Smooth muscle cell of bladder (primary cell): ENCODE results near the gene LRRC58. TPM values are rescaled to one million over a fixed set of nuclear protein-coding genes. Genes with fewer than 3 reads are reported as not detected.

Experiments
- total RNA-seq: library from RNA; depleted of rRNA; stranded (reverse); fragments of >200 nt; gene quantifications from 2 replicates; pipeline ENCODE4 v1.2.3, GENCODE V29; 2014

The LRRC58 gene
- 14.2 and 18.2 TPM in 2 replicates for total RNA-seq

DNA sequence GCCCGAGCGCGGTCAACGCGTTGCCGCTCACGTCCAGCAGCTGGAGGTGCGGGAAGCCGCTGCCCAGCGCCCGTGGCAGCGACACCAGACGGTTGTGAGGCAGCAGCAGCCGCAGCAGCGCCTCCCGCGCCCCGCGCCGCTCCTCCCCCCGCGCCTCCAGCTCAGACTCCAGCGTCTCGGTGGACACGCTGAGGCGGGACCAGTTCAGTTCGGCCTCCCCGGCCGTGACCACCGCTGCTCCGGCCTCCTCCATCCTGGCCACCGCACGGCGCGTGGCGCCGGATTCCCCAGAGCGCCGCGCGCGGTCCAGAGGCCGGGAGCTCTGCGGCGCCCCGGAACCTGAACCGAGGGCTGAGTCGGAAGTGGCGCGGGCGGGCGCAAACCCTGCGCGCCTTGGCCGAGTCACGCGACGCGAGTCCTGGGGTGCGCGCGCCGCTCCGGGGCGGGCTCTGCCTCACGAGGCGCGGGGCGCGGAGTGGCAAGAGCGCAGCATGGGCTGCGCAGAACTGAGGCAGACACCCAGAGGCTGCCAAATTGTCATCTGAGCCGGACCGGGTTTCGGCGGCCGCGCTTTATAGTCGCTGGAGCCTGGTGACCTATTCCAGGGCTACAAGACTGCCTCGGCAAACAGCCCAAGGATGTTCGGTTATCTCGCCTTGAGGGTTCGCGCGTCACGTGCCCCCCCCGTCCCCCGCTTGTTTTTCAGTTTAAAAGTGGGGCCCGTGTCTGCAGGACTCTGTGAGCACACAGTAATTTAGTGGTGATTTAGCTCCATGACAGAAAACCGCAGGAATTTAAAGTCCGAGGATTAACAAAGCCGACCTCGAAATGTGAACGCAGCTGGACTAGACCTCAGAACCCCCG lies at the start of gene LRRC58:
TSS of gene LRRC58 (minus strand) at position 364 of the 864 bp plus-strand sequence. CDS start at position 253, 111 bp downstream.

DNA sequence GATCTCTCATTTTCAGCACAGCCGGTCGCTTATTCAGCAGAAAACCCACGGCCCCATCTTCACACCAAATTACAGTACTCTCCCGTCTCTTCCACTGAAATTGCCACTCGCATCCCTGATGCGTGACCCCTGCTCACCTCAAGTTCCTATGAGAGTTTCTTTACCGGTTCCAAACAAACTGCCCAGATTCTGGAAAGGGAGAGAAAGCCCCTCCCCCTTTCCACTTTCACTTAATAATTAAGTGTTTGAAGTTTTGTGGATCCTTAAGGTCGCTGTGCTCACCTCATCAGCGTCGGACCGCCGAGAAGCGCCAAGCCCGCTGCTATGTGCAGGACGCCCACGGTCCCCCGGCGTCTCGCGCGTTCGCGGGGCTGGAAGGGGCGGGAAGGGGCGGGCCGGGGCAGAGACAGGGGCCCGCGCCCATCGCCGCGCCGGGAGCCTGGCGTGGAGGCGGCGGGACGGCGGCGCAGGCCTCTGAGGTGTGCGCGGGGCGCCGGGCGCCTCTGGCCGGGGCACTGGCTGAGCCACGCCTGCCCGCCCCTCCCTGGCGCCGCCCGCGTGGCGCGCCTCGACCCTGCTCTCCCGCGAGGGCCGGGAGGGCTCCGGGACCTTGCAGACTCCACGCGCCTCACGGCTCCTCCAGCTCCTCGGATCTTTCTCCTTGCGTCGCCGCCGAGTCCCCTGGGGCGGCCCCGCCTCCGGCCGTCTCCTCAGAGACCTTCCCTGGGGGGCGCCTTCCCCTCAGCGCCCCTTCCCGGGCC lies 64.2 kb downstream of the LRRC58 start, which contains the start of gene GPR156:
TSS of gene GPR156 (minus strand) at position 476 of the 761 bp plus-strand sequence. CDS start 41,124 bp downstream, outside the sequence.

Other genes starting within 250 kb of the LRRC58 start
- gene GPR156, start 64.1 kb downstream of the LRRC58 start, total RNA-seq: 0.14 and 0.37 TPM in 2 replicates
- gene FSTL1, start 101.6 kb upstream of the LRRC58 start, total RNA-seq: 887 and 1,090 TPM in 2 replicates
- gene NDUFB4, start 247.0 kb upstream of the LRRC58 start, total RNA-seq: 36.7 and 36.8 TPM in 2 replicates